GM23338 (cell line): ENCODE measurements around the gene PAPPA2.

Experiments
- CREB1 ChIP-seq: fragments of 250-450 bp; sonication (Bioruptor Pico); IDR thresholded peaks from 2 replicates; pipeline ENCODE4 v1.5.0; 2020; ENCODE audit warnings: low read depth, mild to moderate bottlenecking, moderate library complexity
- EZH2 ChIP-seq: fragments of 200-600 bp; sonication (generic); IDR thresholded peaks from one replicate; pipeline ENCODE4 v1.8.0; 2017; ENCODE audit warnings: antibody characterized with exemption, mild to moderate bottlenecking, low read depth; ENCODE audit not compliant: unreplicated experiment
- EZH2phosphoT487 ChIP-seq: fragments of 200-600 bp; sonication (generic); IDR thresholded peaks from one replicate; pipeline ENCODE4 v1.8.1; 2018; ENCODE audit warnings: antibody characterized with exemption; ENCODE audit not compliant: unreplicated experiment
- JUNB ChIP-seq: IDR thresholded peaks from one replicate; pipeline ENCODE4 v1.6.1; 2016; ENCODE audit warnings: antibody characterized with exemption; ENCODE audit not compliant: unreplicated experiment
- NANOG ChIP-seq: IDR thresholded peaks from 2 replicates; pipeline ENCODE4 v1.6.1; 2016; ENCODE audit warnings: antibody characterized with exemption, borderline replicate concordance
- POLR2AphosphoS5 ChIP-seq: IDR thresholded peaks from 2 replicates; pipeline ENCODE4 v1.6.1; 2016; ENCODE audit warnings: antibody characterized with exemption, low read depth
- ZNF114 ChIP-seq: fragments of 250-450 bp; sonication (Bioruptor Pico); IDR thresholded peaks from 2 replicates; pipeline ENCODE4 v1.5.0; 2020; ENCODE audit warnings: mild to moderate bottlenecking, moderate library complexity
- TF ChIP-seq, protein P1 (sequence below), 2 experiments: fragments of 200-600 bp in 1 of 2; sonication (generic) in 1 of 2; conservative IDR thresholded peaks; 2 replicates each; pipeline versions ENCODE4 v1.5.1 to v1.6.1; 2016 to 2017; ENCODE audit warnings: antibody characterized with exemption in 2 of 2, low read depth in 2 of 2, mild to moderate bottlenecking in 2 of 2, moderate library complexity in 1 of 2
- TF ChIP-seq, protein P2 (sequence below): IDR thresholded peaks from one replicate; pipeline ENCODE4 v1.6.1; 2018; ENCODE audit warnings: antibody characterized with exemption; ENCODE audit not compliant: unreplicated experiment
- TF ChIP-seq, protein P3 (sequence below): IDR thresholded peaks from 2 replicates; pipeline ENCODE4 v1.6.1; 2016; ENCODE audit warnings: antibody characterized with exemption

DNA sequence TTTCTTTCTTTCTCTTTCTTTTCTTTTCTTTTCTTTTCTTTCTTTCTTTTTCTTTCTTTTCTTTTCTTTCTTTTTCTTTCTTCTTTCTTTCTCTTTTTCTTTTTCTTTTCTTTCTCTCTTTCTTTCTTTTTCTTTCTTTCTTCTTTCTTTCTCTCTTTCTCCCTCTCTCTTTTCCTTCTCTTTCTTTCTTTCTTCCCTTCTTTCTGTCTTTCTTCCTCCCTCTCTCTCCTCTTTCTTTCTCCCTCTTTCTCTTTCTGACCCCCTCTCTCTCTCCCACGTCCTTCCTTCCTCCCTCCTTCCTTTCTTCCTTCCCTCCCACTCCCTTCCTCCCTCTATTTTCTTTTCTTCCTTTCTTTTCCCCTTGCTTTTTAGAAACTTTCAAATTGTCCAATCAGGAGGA is 333.6 kb downstream of the PAPPA2 start:
- TF ChIP-seq, protein P1, sequence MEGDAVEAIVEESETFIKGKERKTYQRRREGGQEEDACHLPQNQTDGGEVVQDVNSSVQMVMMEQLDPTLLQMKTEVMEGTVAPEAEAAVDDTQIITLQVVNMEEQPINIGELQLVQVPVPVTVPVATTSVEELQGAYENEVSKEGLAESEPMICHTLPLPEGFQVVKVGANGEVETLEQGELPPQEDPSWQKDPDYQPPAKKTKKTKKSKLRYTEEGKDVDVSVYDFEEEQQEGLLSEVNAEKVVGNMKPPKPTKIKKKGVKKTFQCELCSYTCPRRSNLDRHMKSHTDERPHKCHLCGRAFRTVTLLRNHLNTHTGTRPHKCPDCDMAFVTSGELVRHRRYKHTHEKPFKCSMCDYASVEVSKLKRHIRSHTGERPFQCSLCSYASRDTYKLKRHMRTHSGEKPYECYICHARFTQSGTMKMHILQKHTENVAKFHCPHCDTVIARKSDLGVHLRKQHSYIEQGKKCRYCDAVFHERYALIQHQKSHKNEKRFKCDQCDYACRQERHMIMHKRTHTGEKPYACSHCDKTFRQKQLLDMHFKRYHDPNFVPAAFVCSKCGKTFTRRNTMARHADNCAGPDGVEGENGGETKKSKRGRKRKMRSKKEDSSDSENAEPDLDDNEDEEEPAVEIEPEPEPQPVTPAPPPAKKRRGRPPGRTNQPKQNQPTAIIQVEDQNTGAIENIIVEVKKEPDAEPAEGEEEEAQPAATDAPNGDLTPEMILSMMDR (conservative IDR thresholded peaks at IDR 0.05; ENCODE audit: low read depth in 2 of 2): no peak
- TF ChIP-seq EZH2: no peak
- TF ChIP-seq NANOG: no peak
- no peak for TF ChIP-seq ZNF114 (CRISPR knock-in tag)
- TF ChIP-seq CREB1: no peak
- TF ChIP-seq POLR2AphosphoS5: no peak
- TF ChIP-seq, protein P2, sequence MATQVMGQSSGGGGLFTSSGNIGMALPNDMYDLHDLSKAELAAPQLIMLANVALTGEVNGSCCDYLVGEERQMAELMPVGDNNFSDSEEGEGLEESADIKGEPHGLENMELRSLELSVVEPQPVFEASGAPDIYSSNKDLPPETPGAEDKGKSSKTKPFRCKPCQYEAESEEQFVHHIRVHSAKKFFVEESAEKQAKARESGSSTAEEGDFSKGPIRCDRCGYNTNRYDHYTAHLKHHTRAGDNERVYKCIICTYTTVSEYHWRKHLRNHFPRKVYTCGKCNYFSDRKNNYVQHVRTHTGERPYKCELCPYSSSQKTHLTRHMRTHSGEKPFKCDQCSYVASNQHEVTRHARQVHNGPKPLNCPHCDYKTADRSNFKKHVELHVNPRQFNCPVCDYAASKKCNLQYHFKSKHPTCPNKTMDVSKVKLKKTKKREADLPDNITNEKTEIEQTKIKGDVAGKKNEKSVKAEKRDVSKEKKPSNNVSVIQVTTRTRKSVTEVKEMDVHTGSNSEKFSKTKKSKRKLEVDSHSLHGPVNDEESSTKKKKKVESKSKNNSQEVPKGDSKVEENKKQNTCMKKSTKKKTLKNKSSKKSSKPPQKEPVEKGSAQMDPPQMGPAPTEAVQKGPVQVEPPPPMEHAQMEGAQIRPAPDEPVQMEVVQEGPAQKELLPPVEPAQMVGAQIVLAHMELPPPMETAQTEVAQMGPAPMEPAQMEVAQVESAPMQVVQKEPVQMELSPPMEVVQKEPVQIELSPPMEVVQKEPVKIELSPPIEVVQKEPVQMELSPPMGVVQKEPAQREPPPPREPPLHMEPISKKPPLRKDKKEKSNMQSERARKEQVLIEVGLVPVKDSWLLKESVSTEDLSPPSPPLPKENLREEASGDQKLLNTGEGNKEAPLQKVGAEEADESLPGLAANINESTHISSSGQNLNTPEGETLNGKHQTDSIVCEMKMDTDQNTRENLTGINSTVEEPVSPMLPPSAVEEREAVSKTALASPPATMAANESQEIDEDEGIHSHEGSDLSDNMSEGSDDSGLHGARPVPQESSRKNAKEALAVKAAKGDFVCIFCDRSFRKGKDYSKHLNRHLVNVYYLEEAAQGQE: no peak
- TF ChIP-seq EZH2phosphoT487: no peak
- TF ChIP-seq JUNB: no peak
- TF ChIP-seq, protein P3, sequence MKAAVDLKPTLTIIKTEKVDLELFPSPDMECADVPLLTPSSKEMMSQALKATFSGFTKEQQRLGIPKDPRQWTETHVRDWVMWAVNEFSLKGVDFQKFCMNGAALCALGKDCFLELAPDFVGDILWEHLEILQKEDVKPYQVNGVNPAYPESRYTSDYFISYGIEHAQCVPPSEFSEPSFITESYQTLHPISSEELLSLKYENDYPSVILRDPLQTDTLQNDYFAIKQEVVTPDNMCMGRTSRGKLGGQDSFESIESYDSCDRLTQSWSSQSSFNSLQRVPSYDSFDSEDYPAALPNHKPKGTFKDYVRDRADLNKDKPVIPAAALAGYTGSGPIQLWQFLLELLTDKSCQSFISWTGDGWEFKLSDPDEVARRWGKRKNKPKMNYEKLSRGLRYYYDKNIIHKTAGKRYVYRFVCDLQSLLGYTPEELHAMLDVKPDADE: no peak
